Psoas muscle (tissue), 8 donors: ENCODE results near the gene OBI1. TPM values are rescaled to one million over a fixed set of nuclear protein-coding genes. Genes with fewer than 3 reads are reported as not detected.
"Not testable (repeated sequence)": the region's sequence is repeated elsewhere in the genome, so short reads cannot be mapped to it uniquely, and the experiment has no call there.

Experiments used
- ATAC-seq, 4 donors: fragments of 200-7000 bp; cut with Tn5 transposase; one replicate each; pipeline ENCODE4 v1.9.1; 2020; ENCODE audit warnings: moderate library complexity in 3 of 4, mild to moderate bottlenecking in 2 of 4
- DNase-seq, 2 donors: peaks; one replicate each; pipeline ENCODE4 v3.0.0-alpha.2; 2020
- H3K27ac ChIP-seq: fragments of 200-600 bp; one replicate; pipeline ENCODE4 v1.8.0; 2022
- H3K27me3 ChIP-seq, 3 donors: fragments of 200-600 bp in 1 of 3; one replicate each; pipeline versions ENCODE4 v1.6.1 to v1.8.0; 2013 to 2022; ENCODE audit warnings: low read length in 2 of 3, mild to moderate bottlenecking in 2 of 3, moderate library complexity in 1 of 3; ENCODE audit not compliant: insufficient read depth in 3 of 3
- H3K36me3 ChIP-seq, 2 donors: fragments of 200-600 bp in 1 of 2; one replicate each; pipeline versions ENCODE4 v1.6.1 to v1.8.0; 2013 to 2022; ENCODE audit warnings: low read depth in 1 of 2, mild to moderate bottlenecking in 1 of 2, moderate library complexity in 1 of 2; ENCODE audit not compliant: insufficient read depth in 1 of 2
- H3K4me1 ChIP-seq: fragments of 200-600 bp; one replicate; pipeline ENCODE4 v1.8.0; 2022
- H3K4me3 ChIP-seq: fragments of 200-600 bp; one replicate; pipeline ENCODE4 v1.8.0; 2022; ENCODE audit warnings: mild to moderate bottlenecking
- H3K9me3 ChIP-seq: fragments of 200-600 bp; one replicate; pipeline ENCODE4 v1.8.0; 2022
- CTCF ChIP-seq: fragments of 200-600 bp; IDR thresholded peaks from one replicate; pipeline ENCODE4 v1.8.0; 2022; ENCODE audit warnings: antibody characterized with exemption
- WGBS, 3 donors: extraction: QIAGEN DNeasy Blood & Tissue Kit; methylation state at CpG; one replicate each; pipeline versions ENCODE4 v1.1.6 to v1.1.7; 2013; 5-methylcytosine and 5-hydroxymethylcytosine counted together
- intact Hi-C, 2 donors: fragments of 100-400 bp; cut with DNase I; formaldehyde crosslinking; loops; one replicate each; pipeline versions ENCODE4 v1.11.0 to v1.14.2; 2022
- polyA plus RNA-seq, 3 donors: library from polyadenylated mRNA; stranded (reverse); fragments of 200-250 nt; gene quantifications; one replicate each; pipeline ENCODE4 v1.2.3, GENCODE V29; 2013
- total RNA-seq, 4 donors: library from RNA; stranded (reverse); fragmentation: NEBNext Ultra II Directional in 2 of 4; extraction: Animal tissue kit (Norgen Biotek cat#: 25700) in 2 of 4; gene quantifications; one replicate each; pipeline versions ENCODE4 v1.2.1 to v1.2.4, GENCODE V29; 2021 to 2023
- donor health status: healthy with polysubstance abuse.
- donor health status: DM: no; HTN: no; CAD: no; lungs with moderate emphysema.
- donor health status: Bipolar disorder and iron deficiency.
- donor health status: healthy.
- donor health status: DM: yes; HTN: yes; CAD: no.
- donor health status: DM: no; HTN: no; CAD: no.
- donor health status: DM: no; HTN: no; CAD: no.
- donor health status: DM: yes; HTN: yes; CAD: no.

Gene OBI1
- total and polyA plus RNA-seq, 7 donors, result 4.3 to 16.5 (median 5.0) TPM

GRCh38 chr13:78650717-78651083 is 8.3 kb downstream of the OBI1 start:
- Histone ChIP-seq H3K9me3 (no peaks in the 10 kb centered on the region), H3K36me3 (no peaks in the 10 kb centered on the region), H3K27me3 (no peaks in the 10 kb centered on the region), H3K27ac (no peak overlapping the region), H3K4me1 (peaks cover 15% of the 10 kb centered on the region), H3K4me3 (no peak overlapping the region)
- intact Hi-C loops, result loop anchor here in 1 of 2 donors (10.0 kb wide), 1 partner anchor 46 kb away; the partner anchor contains the start of gene POU4F1
- no peak for TF ChIP-seq CTCF
- DNase-seq (no peak), ATAC-seq (no peak)
- 72 to 84% (median 79%) methylated on average over 2 of the region's 2 CpGs for WGBS, 3 donors

- Histone ChIP-seq H3K27me3 (no peaks in the 10 kb centered on the region), H3K9me3 (no peaks in the 10 kb centered on the region), H3K4me3 (no peak overlapping the region), H3K4me1 (peaks cover 15% of the 10 kb centered on the region), H3K36me3 (no peaks in the 10 kb centered on the region), H3K27ac (no peak overlapping the region)
- intact Hi-C loops, result loop anchor here in 1 of 2 donors (10.0 kb wide), 1 partner anchor 45 kb away; the partner anchor contains the start of gene POU4F1
- no peak for TF ChIP-seq CTCF
- DNase-seq, result no peak
- 72 to 82% (median 72%) methylated on average over 3 of the region's 3 CpGs for WGBS, 3 donors
- no peak for ATAC-seq
These were observed 8.8 kb downstream of the OBI1 start for GRCh38 chr13:78649997-78650716.

- H3K27ac ChIP-seq, H3K27me3 ChIP-seq, ATAC-seq, DNase-seq, intact Hi-C loops, H3K9me3 ChIP-seq, H3K4me3 ChIP-seq, H3K36me3 ChIP-seq: not testable (repeated sequence)
- peaks cover 11% of the 10 kb centered on the region for H3K4me1 ChIP-seq
- 58 to 72% (median 60%) methylated on average over 11 of the region's 11 CpGs for WGBS, 3 donors
These were observed 11.8 kb downstream of the OBI1 start for GRCh38 chr13:78647109-78647678.

GRCh38 chr13:78638216-78638615 is 20.7 kb downstream of the OBI1 start:
- Histone ChIP-seq H3K36me3 (peaks cover 2 to 78% of the 10 kb centered on the region in 2 donors), H3K4me1 (no peaks in the 10 kb centered on the region), H3K9me3 (no peaks in the 10 kb centered on the region), H3K27me3 (no peaks in the 10 kb centered on the region), H3K4me3 (no peak overlapping the region), H3K27ac (no peak overlapping the region)
- ATAC-seq (no peak), DNase-seq (no peak)
- intact Hi-C loops, result no loop called here
- no peak for TF ChIP-seq CTCF
- 89 to 95% (median 94%) methylated on average over 4 of the region's 4 CpGs for WGBS, 3 donors

GRCh38 chr13:78636495-78636894 is 22.5 kb downstream of the OBI1 start:
- H3K4me1 ChIP-seq, result no peaks in the 10 kb centered on the region
- no peak overlapping the region for H3K27ac ChIP-seq
- intact Hi-C loops, result no loop called here
- no peaks in the 10 kb centered on the region for H3K27me3 ChIP-seq
- H3K9me3 ChIP-seq, result no peaks in the 10 kb centered on the region
- H3K4me3 ChIP-seq, result no peak overlapping the region
- ATAC-seq (no peak), DNase-seq (no peak)
- TF ChIP-seq CTCF, result no peak
- peaks cover 5 to 87% of the 10 kb centered on the region in 2 donors for H3K36me3 ChIP-seq
